SH-SY5Y (cell line): ENCODE measurements around the gene CDH4.

Source experiments
- GATA2 ChIP-seq: IDR thresholded peaks from 2 replicates; pipeline ENCODE4 v1.6.1; 2011; ENCODE audit warnings: mild to moderate bottlenecking, low read depth, low read length
- GATA3 ChIP-seq: IDR thresholded peaks from 2 replicates; pipeline ENCODE4 v1.6.1; 2011; ENCODE audit warnings: low read depth, mild to moderate bottlenecking, low read length, moderate library complexity

GRCh38 chr20:61949714-61950640 is 697.9 kb downstream of the CDH4 start:
- TF ChIP-seq GATA2 (no peak), GATA3 (no peak)
